Neural progenitor cell (in vitro differentiated cells): ENCODE data around the gene CRYGN.

Source experiments
- CTCF ChIP-seq: fragments of 200-600 bp; sonication (generic); IDR thresholded peaks from 2 replicates; pipeline ENCODE4 v1.5.1; 2017; ENCODE audit warnings: antibody characterized with exemption, mild to moderate bottlenecking
- EZH2 ChIP-seq: fragments of 200-600 bp; sonication (generic); IDR thresholded peaks from 2 replicates; pipeline ENCODE4 v1.6.1; 2017; ENCODE audit warnings: antibody characterized with exemption, mild to moderate bottlenecking, moderate library complexity
- EZH2phosphoT487 ChIP-seq: fragments of 200-600 bp; sonication (generic); IDR thresholded peaks from 2 replicates; pipeline ENCODE4 v1.6.1; 2017; ENCODE audit warnings: antibody characterized with exemption

GRCh38 chr7:151413241-151413640 lies 26.7 kb downstream of the CRYGN start:
- no peak for TF ChIP-seq EZH2phosphoT487
- TF ChIP-seq CTCF = no peak
- TF ChIP-seq EZH2 = no peak
